Peyer's patch (tissue), 4 donors: Measurements from ENCODE around the gene GDF9.
A peak's percentile ranks its signal among the peaks of the same experiment; 100 is the strongest.

Experiments used
- POLR2A ChIP-seq, 2 donors: fragments of 450-650 bp; IDR thresholded peaks; one replicate each; pipeline ENCODE4 v1.5.1; 2017; ENCODE audit warnings: antibody characterized with exemption in 2 of 2, mild to moderate bottlenecking in 2 of 2, moderate library complexity in 2 of 2
- TF ChIP-seq, protein P1 (sequence below), 6 experiments: fragments of 450-650 bp in 4 of 6; fragments of 200-600 bp in 2 of 6; sonication (generic) in 1 of 6; IDR thresholded peaks; one replicate each; pipeline ENCODE4 v1.5.1; 2017 to 2019; ENCODE audit warnings: antibody characterized with exemption in 6 of 6, mild to moderate bottlenecking in 3 of 6, moderate library complexity in 1 of 6

DNA sequence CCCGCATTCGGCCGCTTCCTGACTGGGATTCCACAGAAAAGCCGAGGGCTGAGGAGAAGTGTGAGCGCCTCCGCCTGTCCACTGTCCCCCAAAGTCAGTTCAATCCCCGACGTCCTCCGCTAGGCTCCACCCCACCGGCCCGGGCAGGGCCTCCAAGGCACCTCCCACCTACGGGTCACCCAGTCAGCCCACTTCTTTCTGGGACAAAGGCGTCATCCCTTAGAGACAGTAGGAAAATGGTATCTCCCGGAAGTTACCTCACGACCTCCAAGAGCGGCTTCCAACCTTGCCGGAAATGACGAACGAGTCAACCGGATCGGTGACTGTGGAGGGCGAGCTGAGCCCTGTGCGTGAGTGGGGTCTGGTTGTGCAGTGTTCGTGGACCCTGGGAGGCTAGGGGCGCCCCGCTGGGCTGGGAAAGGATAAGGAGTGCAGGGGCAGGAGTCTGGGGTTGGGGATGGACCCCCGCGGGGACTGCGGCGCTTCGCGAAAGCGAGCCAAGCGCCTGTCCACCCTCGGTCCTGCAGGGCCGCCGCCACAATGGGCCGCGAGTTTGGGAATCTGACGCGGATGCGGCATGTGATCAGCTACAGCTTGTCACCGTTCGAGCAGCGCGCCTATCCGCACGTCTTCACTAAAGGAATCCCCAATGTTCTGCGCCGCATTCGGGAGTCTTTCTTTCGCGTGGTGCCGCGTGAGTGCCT, at the start of gene GDF9, which contains the start of gene UQCRQ:
- TF ChIP-seq, protein P1, sequence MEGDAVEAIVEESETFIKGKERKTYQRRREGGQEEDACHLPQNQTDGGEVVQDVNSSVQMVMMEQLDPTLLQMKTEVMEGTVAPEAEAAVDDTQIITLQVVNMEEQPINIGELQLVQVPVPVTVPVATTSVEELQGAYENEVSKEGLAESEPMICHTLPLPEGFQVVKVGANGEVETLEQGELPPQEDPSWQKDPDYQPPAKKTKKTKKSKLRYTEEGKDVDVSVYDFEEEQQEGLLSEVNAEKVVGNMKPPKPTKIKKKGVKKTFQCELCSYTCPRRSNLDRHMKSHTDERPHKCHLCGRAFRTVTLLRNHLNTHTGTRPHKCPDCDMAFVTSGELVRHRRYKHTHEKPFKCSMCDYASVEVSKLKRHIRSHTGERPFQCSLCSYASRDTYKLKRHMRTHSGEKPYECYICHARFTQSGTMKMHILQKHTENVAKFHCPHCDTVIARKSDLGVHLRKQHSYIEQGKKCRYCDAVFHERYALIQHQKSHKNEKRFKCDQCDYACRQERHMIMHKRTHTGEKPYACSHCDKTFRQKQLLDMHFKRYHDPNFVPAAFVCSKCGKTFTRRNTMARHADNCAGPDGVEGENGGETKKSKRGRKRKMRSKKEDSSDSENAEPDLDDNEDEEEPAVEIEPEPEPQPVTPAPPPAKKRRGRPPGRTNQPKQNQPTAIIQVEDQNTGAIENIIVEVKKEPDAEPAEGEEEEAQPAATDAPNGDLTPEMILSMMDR (IDR thresholded peaks at IDR 0.05) = peak in 4 of 6 experiments; percentile 18 to 53 (median 26)
- peak; percentile 92 to 94 for TF ChIP-seq POLR2A (IDR thresholded peaks at IDR 0.05)
